Measurements from ENCODE around the gene MOCS2.

DNA sequence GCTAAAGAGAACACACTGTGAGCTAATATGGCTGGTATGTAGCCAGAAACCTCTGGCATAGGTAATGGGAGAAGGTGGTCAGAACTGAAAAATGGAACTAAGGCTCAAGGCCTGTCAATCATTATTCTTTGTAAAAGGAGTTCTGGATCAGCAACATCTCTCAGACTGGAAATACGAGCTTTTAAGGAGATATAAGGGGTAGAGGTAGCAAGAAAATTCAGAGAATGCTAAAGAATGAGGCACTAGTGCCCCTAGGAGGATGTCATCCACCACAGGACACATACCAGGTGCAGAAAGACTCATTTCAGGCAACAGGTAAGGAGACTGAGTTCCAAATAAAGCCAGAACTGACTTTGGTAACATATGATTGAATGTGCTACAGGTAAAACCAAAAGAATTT is 18.9 kb upstream of the MOCS2 start:
- TF ChIP-seq, protein P1, sequence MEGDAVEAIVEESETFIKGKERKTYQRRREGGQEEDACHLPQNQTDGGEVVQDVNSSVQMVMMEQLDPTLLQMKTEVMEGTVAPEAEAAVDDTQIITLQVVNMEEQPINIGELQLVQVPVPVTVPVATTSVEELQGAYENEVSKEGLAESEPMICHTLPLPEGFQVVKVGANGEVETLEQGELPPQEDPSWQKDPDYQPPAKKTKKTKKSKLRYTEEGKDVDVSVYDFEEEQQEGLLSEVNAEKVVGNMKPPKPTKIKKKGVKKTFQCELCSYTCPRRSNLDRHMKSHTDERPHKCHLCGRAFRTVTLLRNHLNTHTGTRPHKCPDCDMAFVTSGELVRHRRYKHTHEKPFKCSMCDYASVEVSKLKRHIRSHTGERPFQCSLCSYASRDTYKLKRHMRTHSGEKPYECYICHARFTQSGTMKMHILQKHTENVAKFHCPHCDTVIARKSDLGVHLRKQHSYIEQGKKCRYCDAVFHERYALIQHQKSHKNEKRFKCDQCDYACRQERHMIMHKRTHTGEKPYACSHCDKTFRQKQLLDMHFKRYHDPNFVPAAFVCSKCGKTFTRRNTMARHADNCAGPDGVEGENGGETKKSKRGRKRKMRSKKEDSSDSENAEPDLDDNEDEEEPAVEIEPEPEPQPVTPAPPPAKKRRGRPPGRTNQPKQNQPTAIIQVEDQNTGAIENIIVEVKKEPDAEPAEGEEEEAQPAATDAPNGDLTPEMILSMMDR (IDR thresholded peaks at IDR 0.05) = no peak
- no peak for TF ChIP-seq POLR2AphosphoS5 (IDR thresholded peaks at IDR 0.05)
